ENCODE data around the gene NTMT1. TPM values are rescaled to one million over a fixed set of nuclear protein-coding genes. Genes with fewer than 3 reads are reported as not detected.
A peak's percentile ranks its signal among the peaks of the same experiment; 100 is the strongest.

Gene NTMT1
- total and polyA plus RNA-seq, 9 of the 15 experiments (the other 6 are each of a cell fraction or from before 2014, with no cell fraction given), result 42.1 to 116 (median 74.7) TPM

DNA sequence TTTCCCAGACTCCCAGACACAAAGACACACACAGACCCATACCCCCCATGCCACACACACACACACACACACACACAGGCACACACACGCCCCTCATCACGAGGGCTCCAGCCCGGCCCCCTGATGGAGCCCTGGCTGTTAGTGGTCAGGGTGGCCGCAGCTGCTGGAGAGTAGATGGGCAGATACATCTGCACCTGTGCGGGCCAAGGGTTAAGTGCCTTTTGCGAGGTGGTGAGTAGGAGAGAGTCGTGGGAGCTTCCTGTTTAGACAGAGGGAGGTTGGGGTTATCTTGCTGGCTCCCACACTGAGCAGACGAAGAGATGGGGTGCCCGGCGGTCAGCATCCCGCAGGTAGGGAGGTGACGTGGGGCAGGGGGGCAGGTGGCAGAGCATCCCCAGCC, 47.6 kb downstream of the NTMT1 start:
- Histone ChIP-seq H3K9me1 (ENCODE audit: control insufficient read depth, insufficient read depth, low read length) (peaks cover 3% of the 10 kb centered on the region), H3K9me3 (replicated peaks; ENCODE audit: control insufficient read depth, insufficient read depth, low read depth, low read length) (peaks cover 2% of the 10 kb centered on the region; the same call in 1 of the 2 replicates), H3K4me1 (replicated peaks in 1 of 2; ENCODE audit: control insufficient read depth in 2 of 2, insufficient read depth in 2 of 2, low read length in 2 of 2) (peaks cover 0 to 30% of the 10 kb centered on the region in 2 experiments; a peak in 2 of 5 replicates), H3K4me3 (no peak overlapping the region), H3K27ac (ENCODE audit: extremely low read depth, low read depth, low read length) (no peak overlapping the region), H3K27me3 (ENCODE audit: control insufficient read depth in 2 of 2, insufficient read depth in 2 of 2, low read length in 2 of 2) (peaks cover 37 to 75% of the 10 kb centered on the region in 2 experiments), H3K36me3 (ENCODE audit: control insufficient read depth, insufficient read depth, low read length) (no peaks in the 10 kb centered on the region; the same call in 2 of the 3 replicates), H3K4me2 (ENCODE audit: insufficient read depth, low read length) (no peak overlapping the region), H4K20me1 (replicated peaks; ENCODE audit: control insufficient read depth, insufficient read depth, low read length) (peaks cover 31% of the 10 kb centered on the region; the same call in 1 of the 2 replicates), H3K79me2 (ENCODE audit: control insufficient read depth, insufficient read depth, low read length) (no peaks in the 10 kb centered on the region), H3K9ac (ENCODE audit: insufficient read depth in 1 of 2, low read depth in 2 of 2, low read length in 2 of 2) (no peak overlapping the region), H2AFZ (ENCODE audit: low read depth, low read length) (no peak overlapping the region)
- in situ Hi-C loops (cut with MboI) (loop anchor here (5.0 to 25.0 kb wide), 4 partner anchors 664 to 1459 kb away; partner anchors contain the start of genes COQ4 and TRUB2), intact Hi-C loops (cut with micrococcal nuclease) (loop anchor here (10.0 kb wide), 1 partner anchor 979 kb away; no protein-coding TSS in a partner anchor)
- no peak for TF ChIP-seq ZNF717 (CRISPR knock-in tag; IDR thresholded peaks at IDR 0.05)
- TF ChIP-seq, protein P1, sequence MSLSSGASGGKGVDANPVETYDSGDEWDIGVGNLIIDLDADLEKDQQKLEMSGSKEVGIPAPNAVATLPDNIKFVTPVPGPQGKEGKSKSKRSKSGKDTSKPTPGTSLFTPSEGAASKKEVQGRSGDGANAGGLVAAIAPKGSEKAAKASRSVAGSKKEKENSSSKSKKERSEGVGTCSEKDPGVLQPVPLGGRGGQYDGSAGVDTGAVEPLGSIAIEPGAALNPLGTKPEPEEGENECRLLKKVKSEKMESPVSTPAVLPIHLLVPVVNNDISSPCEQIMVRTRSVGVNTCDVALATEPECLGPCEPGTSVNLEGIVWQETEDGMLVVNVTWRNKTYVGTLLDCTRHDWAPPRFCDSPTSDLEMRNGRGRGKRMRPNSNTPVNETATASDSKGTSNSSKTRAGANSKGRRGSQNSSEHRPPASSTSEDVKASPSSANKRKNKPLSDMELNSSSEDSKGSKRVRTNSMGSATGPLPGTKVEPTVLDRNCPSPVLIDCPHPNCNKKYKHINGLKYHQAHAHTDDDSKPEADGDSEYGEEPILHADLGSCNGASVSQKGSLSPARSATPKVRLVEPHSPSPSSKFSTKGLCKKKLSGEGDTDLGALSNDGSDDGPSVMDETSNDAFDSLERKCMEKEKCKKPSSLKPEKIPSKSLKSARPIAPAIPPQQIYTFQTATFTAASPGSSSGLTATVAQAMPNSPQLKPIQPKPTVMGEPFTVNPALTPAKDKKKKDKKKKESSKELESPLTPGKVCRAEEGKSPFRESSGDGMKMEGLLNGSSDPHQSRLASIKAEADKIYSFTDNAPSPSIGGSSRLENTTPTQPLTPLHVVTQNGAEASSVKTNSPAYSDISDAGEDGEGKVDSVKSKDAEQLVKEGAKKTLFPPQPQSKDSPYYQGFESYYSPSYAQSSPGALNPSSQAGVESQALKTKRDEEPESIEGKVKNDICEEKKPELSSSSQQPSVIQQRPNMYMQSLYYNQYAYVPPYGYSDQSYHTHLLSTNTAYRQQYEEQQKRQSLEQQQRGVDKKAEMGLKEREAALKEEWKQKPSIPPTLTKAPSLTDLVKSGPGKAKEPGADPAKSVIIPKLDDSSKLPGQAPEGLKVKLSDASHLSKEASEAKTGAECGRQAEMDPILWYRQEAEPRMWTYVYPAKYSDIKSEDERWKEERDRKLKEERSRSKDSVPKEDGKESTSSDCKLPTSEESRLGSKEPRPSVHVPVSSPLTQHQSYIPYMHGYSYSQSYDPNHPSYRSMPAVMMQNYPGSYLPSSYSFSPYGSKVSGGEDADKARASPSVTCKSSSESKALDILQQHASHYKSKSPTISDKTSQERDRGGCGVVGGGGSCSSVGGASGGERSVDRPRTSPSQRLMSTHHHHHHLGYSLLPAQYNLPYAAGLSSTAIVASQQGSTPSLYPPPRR (CRISPR knock-in tag; IDR thresholded peaks at IDR 0.05; ENCODE audit: borderline replicate concordance), result 0 out of 2 replicates have a peak, but pooled peaks have one; percentile 27
- peak; percentile 49; the same call in 1 of the 2 replicates for TF ChIP-seq CBFA2T3 (IDR thresholded peaks at IDR 0.05)
- no peak for TF ChIP-seq ZEB2 (IDR thresholded peaks at IDR 0.05)
- TF ChIP-seq CBFA2T2 (conservative IDR thresholded peaks at IDR 0.05), result peak; percentile 33; the same call in 1 of the 2 replicates
- TF ChIP-seq NFYB (IDR thresholded peaks at IDR 0.05; ENCODE audit: extremely low read depth, insufficient read length), result no peak
- TF ChIP-seq POLR2G (IDR thresholded peaks at IDR 0.05; ENCODE audit: low read depth, low read length), result 0 out of 2 replicates have a peak, but pooled peaks have one; percentile 21
- BruUV-seq (replicated peaks), result no TSS peak
- FAIRE-seq (peak; percentile 23), DNase-seq (ENCODE audit: extremely low read depth in 1 of 4, low spot score in 3 of 4) (no peak), ATAC-seq (no peak)
- CTCF ChIA-PET (ENCODE audit: low intra/inter-chr PET ratio), result no interaction called here
- 16% methylated on average over 12 of the region's 12 CpGs for WGBS (ENCODE audit: insufficient coverage, low coverage, missing lambda C conversion rate)
- POLR2A ChIA-PET, result interaction anchor here (0.6 to 0.9 kb wide), 11 partner anchors 9 to 1466 kb away, joined by 3 to 8 read pairs (median 3); no protein-coding TSS in a partner anchor

Measured in K562 (cell line).